ENCODE measurements around the gene MRPL10. TPM values are rescaled to one million over a fixed set of nuclear protein-coding genes. Genes with fewer than 3 reads are reported as not detected.

Gene MRPL10
- total and polyA plus RNA-seq, 2 experiments from 2014 or later, result 50.2 to 74.7 TPM

DNA sequence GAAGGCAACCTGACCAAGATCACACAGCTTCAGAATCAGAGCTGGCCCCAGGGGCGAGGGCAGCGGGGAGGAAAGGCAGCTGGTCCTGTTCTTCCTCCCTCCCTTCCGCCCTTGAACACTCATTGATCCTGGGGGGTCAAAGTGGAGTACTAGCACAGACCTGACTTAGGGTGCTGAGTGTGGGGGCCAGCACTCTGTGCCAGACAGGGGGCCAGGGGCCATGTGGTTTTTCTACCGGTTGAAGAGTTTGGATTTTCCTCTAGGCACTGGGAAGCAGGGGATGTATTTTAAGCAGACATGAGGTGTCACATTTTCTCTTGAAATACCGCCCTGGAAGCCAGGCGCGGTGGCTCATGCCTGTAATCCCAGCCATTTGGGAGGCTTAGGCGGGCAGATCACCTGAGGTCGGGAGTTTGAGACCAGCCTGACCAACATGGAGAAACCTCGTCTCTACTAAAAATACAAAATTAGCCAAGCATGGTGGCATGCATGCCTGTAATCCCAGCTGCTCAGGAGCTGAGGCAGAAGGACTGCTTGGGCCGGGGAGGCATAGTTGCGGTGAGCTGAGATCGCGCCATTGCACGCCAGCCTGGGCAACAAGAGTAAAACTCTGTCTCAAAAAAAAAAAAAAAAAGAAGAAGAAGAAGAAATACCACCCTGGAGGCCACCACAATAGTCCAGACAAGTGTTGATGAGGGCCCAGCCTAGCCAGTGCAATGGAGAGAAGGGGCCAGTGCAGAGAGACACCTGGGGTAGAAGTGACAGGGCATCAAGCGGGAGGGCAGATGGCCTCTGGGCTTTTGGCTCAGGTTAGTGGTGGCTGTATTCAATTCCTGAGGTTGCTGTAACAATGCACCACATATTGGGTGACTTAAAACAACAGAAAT, 25.1 kb downstream of the MRPL10 start:
- Mint-ChIP-seq H3K4me1 (peaks cover 7% of the 10 kb centered on the region; the same call in 2 of the 3 replicates), H3K27ac (peak overlapping the region; percentile 72; the same call in 1 of the 2 replicates), H3K9me3 (no peaks in the 10 kb centered on the region), H3K27me3 (ENCODE audit: insufficient read depth, low read depth, poor library complexity) (peaks cover 8% of the 10 kb centered on the region), H3K36me3 (ENCODE audit: low read depth) (peaks cover 5% of the 10 kb centered on the region; the same call in 1 of the 3 replicates), H3K4me3 (no peak overlapping the region)
- H2AFZ ChIP-seq, result no peak overlapping the region
- H3K4me3 ChIP-seq, result no peak overlapping the region
- H3K4me2 ChIP-seq, result no peak overlapping the region
- H3K36me3 ChIP-seq (ENCODE audit: insufficient read depth), result no peaks in the 10 kb centered on the region
- H4K20me1 ChIP-seq (replicated peaks; ENCODE audit: insufficient read depth), result no peaks in the 10 kb centered on the region; the same call in 1 of the 2 replicates
- no peaks in the 10 kb centered on the region for H3K79me2 ChIP-seq (replicated peaks; ENCODE audit: insufficient read depth)
- no peaks in the 10 kb centered on the region for H3F3A ChIP-seq (replicated peaks; ENCODE audit: low read depth)
- no peak overlapping the region for H3K27ac ChIP-seq (ENCODE audit: low read depth)
- no peaks in the 10 kb centered on the region for H3K4me1 ChIP-seq (ENCODE audit: insufficient read depth)
- TF ChIP-seq EZH2phosphoT487 (IDR thresholded peaks at IDR 0.05; ENCODE audit: unreplicated experiment) (no peak), STAT1 (IDR thresholded peaks at IDR 0.05; ENCODE audit: unreplicated experiment) (no peak), ZNF114 (CRISPR knock-in tag; IDR thresholded peaks at IDR 0.05) (no peak), POLR2AphosphoS5 (IDR thresholded peaks at IDR 0.05; ENCODE audit: low read depth) (no peak), NANOG (IDR thresholded peaks at IDR 0.05; ENCODE audit: borderline replicate concordance) (no peak), JUNB (IDR thresholded peaks at IDR 0.05; ENCODE audit: unreplicated experiment) (no peak), CREB1 (CRISPR knock-in tag; IDR thresholded peaks at IDR 0.05; ENCODE audit: low read depth) (no peak), EZH2 (IDR thresholded peaks at IDR 0.05; ENCODE audit: low read depth, unreplicated experiment) (no peak), ZNF331 (CRISPR knock-in tag; IDR thresholded peaks at IDR 0.05; ENCODE audit: low read depth) (no peak)
- TF ChIP-seq, protein P1, sequence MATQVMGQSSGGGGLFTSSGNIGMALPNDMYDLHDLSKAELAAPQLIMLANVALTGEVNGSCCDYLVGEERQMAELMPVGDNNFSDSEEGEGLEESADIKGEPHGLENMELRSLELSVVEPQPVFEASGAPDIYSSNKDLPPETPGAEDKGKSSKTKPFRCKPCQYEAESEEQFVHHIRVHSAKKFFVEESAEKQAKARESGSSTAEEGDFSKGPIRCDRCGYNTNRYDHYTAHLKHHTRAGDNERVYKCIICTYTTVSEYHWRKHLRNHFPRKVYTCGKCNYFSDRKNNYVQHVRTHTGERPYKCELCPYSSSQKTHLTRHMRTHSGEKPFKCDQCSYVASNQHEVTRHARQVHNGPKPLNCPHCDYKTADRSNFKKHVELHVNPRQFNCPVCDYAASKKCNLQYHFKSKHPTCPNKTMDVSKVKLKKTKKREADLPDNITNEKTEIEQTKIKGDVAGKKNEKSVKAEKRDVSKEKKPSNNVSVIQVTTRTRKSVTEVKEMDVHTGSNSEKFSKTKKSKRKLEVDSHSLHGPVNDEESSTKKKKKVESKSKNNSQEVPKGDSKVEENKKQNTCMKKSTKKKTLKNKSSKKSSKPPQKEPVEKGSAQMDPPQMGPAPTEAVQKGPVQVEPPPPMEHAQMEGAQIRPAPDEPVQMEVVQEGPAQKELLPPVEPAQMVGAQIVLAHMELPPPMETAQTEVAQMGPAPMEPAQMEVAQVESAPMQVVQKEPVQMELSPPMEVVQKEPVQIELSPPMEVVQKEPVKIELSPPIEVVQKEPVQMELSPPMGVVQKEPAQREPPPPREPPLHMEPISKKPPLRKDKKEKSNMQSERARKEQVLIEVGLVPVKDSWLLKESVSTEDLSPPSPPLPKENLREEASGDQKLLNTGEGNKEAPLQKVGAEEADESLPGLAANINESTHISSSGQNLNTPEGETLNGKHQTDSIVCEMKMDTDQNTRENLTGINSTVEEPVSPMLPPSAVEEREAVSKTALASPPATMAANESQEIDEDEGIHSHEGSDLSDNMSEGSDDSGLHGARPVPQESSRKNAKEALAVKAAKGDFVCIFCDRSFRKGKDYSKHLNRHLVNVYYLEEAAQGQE (IDR thresholded peaks at IDR 0.05; ENCODE audit: unreplicated experiment), result no peak
- TF ChIP-seq, protein P2, sequence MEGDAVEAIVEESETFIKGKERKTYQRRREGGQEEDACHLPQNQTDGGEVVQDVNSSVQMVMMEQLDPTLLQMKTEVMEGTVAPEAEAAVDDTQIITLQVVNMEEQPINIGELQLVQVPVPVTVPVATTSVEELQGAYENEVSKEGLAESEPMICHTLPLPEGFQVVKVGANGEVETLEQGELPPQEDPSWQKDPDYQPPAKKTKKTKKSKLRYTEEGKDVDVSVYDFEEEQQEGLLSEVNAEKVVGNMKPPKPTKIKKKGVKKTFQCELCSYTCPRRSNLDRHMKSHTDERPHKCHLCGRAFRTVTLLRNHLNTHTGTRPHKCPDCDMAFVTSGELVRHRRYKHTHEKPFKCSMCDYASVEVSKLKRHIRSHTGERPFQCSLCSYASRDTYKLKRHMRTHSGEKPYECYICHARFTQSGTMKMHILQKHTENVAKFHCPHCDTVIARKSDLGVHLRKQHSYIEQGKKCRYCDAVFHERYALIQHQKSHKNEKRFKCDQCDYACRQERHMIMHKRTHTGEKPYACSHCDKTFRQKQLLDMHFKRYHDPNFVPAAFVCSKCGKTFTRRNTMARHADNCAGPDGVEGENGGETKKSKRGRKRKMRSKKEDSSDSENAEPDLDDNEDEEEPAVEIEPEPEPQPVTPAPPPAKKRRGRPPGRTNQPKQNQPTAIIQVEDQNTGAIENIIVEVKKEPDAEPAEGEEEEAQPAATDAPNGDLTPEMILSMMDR (conservative IDR thresholded peaks at IDR 0.05; ENCODE audit: low read depth in 2 of 2), result no peak
- TF ChIP-seq, protein P3, sequence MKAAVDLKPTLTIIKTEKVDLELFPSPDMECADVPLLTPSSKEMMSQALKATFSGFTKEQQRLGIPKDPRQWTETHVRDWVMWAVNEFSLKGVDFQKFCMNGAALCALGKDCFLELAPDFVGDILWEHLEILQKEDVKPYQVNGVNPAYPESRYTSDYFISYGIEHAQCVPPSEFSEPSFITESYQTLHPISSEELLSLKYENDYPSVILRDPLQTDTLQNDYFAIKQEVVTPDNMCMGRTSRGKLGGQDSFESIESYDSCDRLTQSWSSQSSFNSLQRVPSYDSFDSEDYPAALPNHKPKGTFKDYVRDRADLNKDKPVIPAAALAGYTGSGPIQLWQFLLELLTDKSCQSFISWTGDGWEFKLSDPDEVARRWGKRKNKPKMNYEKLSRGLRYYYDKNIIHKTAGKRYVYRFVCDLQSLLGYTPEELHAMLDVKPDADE (IDR thresholded peaks at IDR 0.05), result no peak
- TF ChIP-seq, protein P4, sequence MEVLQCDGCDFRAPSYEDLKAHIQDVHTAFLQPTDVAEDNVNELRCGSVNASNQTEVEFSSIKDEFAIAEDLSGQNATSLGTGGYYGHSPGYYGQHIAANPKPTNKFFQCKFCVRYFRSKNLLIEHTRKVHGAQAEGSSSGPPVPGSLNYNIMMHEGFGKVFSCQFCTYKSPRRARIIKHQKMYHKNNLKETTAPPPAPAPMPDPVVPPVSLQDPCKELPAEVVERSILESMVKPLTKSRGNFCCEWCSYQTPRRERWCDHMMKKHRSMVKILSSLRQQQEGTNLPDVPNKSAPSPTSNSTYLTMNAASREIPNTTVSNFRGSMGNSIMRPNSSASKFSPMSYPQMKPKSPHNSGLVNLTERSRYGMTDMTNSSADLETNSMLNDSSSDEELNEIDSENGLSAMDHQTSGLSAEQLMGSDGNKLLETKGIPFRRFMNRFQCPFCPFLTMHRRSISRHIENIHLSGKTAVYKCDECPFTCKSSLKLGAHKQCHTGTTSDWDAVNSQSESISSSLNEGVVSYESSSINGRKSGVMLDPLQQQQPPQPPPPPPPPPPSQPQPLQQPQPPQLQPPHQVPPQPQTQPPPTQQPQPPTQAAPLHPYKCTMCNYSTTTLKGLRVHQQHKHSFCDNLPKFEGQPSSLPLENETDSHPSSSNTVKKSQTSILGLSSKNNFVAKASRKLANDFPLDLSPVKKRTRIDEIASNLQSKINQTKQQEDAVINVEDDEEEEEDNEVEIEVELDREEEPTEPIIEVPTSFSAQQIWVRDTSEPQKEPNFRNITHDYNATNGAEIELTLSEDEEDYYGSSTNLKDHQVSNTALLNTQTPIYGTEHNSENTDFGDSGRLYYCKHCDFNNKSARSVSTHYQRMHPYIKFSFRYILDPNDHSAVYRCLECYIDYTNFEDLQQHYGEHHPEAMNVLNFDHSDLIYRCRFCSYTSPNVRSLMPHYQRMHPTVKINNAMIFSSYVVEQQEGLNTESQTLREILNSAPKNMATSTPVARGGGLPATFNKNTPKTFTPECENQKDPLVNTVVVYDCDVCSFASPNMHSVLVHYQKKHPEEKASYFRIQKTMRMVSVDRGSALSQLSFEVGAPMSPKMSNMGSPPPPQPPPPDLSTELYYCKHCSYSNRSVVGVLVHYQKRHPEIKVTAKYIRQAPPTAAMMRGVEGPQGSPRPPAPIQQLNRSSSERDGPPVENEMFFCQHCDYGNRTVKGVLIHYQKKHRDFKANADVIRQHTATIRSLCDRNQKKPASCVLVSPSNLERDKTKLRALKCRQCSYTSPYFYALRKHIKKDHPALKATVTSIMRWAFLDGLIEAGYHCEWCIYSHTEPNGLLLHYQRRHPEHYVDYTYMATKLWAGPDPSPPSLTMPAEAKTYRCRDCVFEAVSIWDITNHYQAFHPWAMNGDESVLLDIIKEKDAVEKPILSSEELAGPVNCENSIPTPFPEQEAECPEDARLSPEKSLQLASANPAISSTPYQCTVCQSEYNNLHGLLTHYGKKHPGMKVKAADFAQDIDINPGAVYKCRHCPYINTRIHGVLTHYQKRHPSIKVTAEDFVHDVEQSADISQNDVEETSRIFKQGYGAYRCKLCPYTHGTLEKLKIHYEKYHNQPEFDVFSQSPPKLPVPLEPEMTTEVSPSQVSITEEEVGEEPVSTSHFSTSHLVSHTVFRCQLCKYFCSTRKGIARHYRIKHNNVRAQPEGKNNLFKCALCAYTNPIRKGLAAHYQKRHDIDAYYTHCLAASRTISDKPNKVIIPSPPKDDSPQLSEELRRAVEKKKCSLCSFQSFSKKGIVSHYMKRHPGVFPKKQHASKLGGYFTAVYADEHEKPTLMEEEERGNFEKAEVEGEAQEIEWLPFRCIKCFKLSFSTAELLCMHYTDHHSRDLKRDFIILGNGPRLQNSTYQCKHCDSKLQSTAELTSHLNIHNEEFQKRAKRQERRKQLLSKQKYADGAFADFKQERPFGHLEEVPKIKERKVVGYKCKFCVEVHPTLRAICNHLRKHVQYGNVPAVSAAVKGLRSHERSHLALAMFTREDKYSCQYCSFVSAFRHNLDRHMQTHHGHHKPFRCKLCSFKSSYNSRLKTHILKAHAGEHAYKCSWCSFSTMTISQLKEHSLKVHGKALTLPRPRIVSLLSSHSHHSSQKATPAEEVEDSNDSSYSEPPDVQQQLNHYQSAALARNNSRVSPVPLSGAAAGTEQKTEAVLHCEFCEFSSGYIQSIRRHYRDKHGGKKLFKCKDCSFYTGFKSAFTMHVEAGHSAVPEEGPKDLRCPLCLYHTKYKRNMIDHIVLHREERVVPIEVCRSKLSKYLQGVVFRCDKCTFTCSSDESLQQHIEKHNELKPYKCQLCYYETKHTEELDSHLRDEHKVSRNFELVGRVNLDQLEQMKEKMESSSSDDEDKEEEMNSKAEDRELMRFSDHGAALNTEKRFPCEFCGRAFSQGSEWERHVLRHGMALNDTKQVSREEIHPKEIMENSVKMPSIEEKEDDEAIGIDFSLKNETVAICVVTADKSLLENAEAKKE (CRISPR knock-in tag; IDR thresholded peaks at IDR 0.05), result no peak
- no peaks in the 10 kb centered on the region for H3K27me3 ChIP-seq (ENCODE audit: insufficient read depth)
- DNase-seq (ENCODE audit: low spot score), result no peak
- no peak for ATAC-seq
- no peaks in the 10 kb centered on the region for H3K9me2 ChIP-seq (ENCODE audit: insufficient read depth)

All from GM23338 (cell line).